AG10803 (cell line): ENCODE results near the gene WNT10A.

Source experiments
- DNase-seq: peaks from one replicate; pipeline ENCODE4 v3.0.0; 2010; ENCODE audit warnings: low read depth
- H3K4me3 ChIP-seq: 2 replicates; pipeline ENCODE4 v1.5.1; 2011; ENCODE audit warnings: mild to moderate bottlenecking, low read length, control low read depth
- TF ChIP-seq, protein P1 (sequence below): conservative IDR thresholded peaks from 2 replicates; pipeline ENCODE4 v1.5.1; 2011; ENCODE audit warnings: mild to moderate bottlenecking, low read length, control low read depth, inconsistent platforms

WNT10A gene

DNA sequence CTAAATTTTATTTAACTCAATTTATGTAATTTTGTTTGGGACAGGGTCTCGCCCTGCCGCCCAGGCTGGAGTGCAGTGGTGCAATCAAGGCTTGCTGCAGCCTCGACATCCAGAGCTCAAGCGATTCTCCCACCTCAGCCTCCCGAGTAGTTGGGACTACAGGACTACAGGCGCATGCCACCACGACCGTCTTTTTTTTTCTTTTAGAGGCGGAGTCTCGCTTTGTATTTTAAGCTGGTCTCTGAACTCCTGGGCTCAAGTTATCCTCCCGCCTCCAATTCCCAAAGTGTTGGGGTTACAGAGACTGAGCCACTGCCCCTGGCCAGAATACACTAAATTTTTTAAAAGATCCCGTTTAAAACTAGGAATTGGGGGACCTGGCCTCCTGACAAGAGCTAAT is 18.5 kb downstream of the WNT10A start:
- DNase-seq = no peak
- TF ChIP-seq, protein P1, sequence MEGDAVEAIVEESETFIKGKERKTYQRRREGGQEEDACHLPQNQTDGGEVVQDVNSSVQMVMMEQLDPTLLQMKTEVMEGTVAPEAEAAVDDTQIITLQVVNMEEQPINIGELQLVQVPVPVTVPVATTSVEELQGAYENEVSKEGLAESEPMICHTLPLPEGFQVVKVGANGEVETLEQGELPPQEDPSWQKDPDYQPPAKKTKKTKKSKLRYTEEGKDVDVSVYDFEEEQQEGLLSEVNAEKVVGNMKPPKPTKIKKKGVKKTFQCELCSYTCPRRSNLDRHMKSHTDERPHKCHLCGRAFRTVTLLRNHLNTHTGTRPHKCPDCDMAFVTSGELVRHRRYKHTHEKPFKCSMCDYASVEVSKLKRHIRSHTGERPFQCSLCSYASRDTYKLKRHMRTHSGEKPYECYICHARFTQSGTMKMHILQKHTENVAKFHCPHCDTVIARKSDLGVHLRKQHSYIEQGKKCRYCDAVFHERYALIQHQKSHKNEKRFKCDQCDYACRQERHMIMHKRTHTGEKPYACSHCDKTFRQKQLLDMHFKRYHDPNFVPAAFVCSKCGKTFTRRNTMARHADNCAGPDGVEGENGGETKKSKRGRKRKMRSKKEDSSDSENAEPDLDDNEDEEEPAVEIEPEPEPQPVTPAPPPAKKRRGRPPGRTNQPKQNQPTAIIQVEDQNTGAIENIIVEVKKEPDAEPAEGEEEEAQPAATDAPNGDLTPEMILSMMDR = no peak
- no peak overlapping the region for H3K4me3 ChIP-seq

DNA sequence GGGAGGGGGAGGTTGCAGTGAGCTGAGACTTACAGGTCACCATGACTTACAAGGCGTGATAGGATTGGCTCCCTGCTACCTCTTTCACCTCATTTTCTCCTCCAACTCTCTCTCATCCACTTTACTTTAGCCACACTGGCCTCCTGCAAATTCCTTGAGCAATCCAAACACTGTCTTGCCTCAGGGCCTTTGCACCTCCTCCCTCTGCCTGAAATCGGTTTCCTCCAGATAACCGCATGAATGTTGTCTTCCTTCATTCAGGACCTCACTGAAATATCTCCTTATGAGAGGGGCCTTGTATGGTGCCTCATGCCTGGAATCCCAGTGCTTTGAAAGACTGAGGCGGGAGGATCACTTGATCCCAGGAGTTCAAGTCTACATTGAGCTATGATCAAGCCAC is 21.8 kb downstream of the WNT10A start:
- TF ChIP-seq, protein P1 = no peak
- no peak for DNase-seq
- H3K4me3 ChIP-seq = no peak overlapping the region

DNA sequence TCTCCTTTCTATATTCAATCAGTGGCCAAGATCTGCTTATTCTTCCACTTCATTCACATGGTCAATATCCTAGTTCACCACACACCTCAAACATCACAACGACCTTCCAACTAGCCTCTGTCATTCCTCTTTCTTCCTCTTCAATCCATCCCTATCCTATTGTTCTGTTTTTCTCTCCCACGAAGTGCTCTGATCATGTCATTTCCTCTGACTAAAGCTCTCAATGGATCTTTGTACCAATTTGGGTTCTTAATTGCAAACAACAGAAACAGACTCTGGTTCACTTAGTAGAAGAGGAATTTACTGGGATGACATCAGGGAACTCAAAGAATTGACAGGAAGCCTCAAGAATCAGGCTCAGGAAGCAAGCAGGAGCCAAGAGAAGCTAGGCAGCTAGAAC is 23.5 kb downstream of the WNT10A start:
- TF ChIP-seq, protein P1 = no peak
- no peak for DNase-seq
- H3K4me3 ChIP-seq = no peak overlapping the region

DNA sequence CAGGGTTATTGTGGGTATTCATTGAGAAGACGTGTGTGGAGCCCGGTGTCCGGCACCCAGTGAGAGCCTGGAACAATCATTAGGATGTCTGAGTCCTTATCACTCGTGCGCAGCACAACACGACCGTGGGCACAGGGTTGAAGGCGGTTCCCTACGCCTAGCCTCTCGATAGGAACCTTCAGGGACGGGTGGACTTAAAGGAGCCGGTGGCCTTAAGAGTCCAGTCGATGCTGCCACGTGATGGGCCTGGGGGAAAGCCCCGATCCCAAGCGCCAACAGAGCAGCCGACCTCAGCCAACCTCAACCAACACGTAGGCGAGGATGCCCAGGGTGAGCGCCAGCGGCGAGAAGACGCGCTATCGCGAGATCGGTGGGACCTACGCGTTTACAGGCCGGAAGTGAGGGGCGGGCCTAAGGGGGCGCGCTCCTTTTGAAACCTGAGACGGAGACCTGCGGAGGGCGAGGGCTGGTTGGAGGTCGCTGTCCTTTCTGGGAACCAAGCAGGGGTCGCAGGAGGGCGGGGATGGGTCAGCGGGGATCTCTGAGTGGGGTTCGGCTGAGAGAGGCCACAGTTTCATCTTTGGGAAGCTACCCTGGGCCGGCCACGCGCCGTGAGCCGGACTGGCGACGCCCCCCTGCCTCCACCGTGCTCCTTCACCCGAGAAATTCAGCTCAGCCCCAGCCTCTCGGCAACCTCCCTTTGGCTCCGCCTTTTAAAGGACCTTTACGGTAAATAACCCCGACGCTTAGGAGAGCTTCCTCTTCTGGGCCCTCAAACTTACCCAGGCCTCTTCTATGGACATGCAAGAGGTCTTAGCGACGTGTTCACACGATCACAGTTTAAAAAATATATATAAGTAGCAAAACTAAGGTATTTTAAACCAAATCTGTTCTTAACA is 28.3 kb downstream of the WNT10A start:
- DNase-seq = peak; percentile 84
- TF ChIP-seq, protein P1 = no peak
- peak overlapping the region; percentile 68 for H3K4me3 ChIP-seq

DNA sequence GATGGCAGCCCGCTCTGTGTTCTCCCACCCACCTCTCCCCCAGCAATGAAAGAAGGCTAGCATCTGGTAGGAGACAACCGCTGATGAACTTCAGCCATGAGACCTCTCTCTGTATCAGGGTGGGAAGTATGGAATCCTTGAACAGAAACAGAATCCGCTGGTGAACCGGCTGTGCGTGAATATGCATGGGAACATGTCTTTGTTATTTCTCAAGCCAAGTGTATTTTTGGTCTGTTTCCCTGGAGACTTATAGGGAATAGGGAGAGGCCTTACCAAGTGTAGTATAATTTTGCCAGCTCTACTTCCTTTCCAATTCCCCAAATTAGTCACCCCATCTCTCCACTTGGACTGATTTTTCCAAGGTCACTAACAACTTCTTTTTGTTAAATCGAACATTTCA is 30.1 kb downstream of the WNT10A start:
- H3K4me3 ChIP-seq = no peak overlapping the region
- no peak for DNase-seq
- TF ChIP-seq, protein P1 = no peak

DNA sequence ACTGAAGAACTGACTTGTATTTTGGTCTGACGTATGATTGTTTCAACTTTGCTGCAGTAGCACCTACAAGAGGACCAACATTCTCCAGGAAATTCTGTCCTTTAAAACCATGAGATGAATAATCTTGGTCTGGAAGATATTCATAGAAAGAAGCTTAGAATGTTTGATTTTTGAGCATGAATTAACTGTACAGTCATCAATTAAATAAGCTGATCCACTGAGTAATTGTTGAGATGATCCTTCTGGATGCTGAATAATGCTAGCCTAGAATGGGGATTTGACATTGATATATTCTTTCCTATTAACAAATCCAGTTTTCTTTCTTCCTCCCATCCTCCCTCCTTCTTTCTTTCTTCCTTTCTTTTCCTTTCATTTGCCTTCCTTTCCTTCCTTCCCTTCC is 39.9 kb downstream of the WNT10A start:
- no peak for DNase-seq
- no peak overlapping the region for H3K4me3 ChIP-seq
- TF ChIP-seq, protein P1 = no peak

DNA sequence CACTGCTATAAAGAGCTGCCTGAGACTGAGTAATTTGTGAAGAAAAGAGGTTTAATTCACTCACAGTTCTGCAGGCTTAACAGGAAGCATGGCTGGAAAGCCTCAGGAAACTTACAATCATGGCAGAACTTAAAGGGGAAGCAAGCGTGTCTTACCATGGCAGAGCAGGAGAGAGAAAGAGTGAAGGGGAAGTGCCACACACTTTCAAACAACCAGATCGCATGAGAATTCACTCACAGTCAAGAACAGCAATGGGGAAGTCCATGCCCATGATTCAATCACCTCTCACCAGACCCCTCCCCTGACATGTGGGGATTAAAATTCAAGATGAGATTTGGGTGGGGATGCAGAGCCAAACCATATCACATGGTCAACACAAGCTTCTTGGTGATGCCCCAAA is 44.1 kb downstream of the WNT10A start:
- H3K4me3 ChIP-seq = no peak overlapping the region
- TF ChIP-seq, protein P1 = no peak
- DNase-seq = no peak
